Upper lobe of left lung (tissue), 4 donors: Measurements from ENCODE around the gene TRMT61A.

Experiments
- POLR2A ChIP-seq, 4 donors: fragments of 450-650 bp; IDR thresholded peaks; one replicate each; pipeline ENCODE4 v1.5.1; 2016 to 2017; ENCODE audit warnings: antibody characterized with exemption in 4 of 4, mild to moderate bottlenecking in 2 of 4
- POLR2AphosphoS5 ChIP-seq, 2 donors: sonication (generic); formaldehyde crosslinking; IDR thresholded peaks; one replicate each; pipeline ENCODE4 v1.5.1; 2017; ENCODE audit warnings: antibody characterized with exemption in 2 of 2
- TF ChIP-seq, protein P1 (sequence below), 6 experiments: fragments of 450-650 bp in 4 of 6; fragments of 200-600 bp in 2 of 6; sonication (generic) in 2 of 6; IDR thresholded peaks; one replicate each; pipeline ENCODE4 v1.5.1; 2016 to 2019; ENCODE audit warnings: antibody characterized with exemption in 6 of 6

DNA sequence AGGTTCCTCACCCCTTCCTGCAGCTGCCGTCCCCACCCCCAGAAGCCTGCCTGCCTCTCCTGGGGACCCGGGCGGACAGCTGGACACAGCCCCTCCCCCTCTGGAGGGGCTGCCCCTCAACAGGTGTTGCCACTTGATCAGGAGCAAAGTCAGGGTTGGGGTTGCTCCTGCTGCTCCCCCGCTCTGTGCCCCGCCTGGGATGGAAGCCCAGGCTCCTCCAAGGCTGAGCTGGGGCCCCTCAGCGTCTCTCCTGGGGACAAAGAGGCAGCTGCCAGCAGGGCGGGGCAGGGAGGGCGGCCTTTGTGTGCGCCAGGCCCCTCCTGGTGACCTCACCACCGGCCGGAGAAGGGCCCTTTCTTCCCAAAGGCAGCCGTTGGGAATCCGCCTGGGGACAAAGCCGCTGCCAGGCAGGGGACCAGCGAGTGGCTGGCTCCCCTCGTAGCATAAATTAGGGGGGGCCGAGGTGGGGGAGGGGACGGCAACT is 13.7 kb downstream of the TRMT61A start:
- TF ChIP-seq, protein P1, sequence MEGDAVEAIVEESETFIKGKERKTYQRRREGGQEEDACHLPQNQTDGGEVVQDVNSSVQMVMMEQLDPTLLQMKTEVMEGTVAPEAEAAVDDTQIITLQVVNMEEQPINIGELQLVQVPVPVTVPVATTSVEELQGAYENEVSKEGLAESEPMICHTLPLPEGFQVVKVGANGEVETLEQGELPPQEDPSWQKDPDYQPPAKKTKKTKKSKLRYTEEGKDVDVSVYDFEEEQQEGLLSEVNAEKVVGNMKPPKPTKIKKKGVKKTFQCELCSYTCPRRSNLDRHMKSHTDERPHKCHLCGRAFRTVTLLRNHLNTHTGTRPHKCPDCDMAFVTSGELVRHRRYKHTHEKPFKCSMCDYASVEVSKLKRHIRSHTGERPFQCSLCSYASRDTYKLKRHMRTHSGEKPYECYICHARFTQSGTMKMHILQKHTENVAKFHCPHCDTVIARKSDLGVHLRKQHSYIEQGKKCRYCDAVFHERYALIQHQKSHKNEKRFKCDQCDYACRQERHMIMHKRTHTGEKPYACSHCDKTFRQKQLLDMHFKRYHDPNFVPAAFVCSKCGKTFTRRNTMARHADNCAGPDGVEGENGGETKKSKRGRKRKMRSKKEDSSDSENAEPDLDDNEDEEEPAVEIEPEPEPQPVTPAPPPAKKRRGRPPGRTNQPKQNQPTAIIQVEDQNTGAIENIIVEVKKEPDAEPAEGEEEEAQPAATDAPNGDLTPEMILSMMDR (IDR thresholded peaks at IDR 0.05) = no peak
- no peak for TF ChIP-seq POLR2AphosphoS5 (IDR thresholded peaks at IDR 0.05)
- no peak for TF ChIP-seq POLR2A (IDR thresholded peaks at IDR 0.05)
